Measurements from ENCODE around the gene SEC14L2.

SEC14L2 gene

DNA sequence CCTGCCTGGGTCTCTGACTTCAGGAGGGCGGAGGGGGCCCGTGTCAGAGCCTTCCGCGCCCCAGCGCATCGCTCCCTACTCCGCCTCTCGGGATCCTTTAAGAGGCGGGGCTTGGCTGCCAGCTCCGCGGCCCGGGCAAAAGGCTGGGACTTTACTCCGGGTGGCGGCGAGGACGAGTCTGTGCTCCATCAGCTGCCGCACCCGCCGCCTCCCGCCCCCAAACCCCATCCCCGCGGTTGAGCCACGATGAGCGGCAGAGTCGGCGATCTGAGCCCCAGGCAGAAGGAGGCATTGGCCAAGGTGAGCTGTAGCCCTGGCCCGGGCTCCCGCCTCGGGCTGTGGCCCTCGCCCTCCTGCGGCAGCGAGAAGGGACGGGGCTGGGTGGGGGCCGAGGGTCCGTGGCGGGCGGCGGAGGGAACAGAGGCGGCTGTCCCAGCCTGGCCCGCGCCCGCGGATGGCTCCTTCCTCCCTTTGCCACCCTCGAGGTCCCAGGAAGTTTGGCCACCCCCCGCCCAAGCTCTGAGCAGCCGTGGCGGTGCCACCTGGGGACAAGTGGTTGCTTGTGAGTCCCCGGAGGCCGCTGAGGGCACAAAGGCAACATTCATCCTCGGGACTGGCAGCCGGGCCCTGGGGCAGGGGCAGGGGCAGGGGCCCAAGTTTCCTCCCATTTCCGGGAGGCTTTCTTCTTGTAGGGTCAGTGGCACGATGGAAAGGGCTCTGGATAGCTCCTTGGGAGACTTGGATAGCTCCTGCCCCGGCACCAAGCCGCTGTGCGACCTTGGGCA lies at the start of gene SEC14L2:
TSS of gene SEC14L2 (plus strand) at position 148 of the 785 bp plus-strand sequence. CDS start at position 247, 99 bp downstream.
- no peak for FAIRE-seq

DNA sequence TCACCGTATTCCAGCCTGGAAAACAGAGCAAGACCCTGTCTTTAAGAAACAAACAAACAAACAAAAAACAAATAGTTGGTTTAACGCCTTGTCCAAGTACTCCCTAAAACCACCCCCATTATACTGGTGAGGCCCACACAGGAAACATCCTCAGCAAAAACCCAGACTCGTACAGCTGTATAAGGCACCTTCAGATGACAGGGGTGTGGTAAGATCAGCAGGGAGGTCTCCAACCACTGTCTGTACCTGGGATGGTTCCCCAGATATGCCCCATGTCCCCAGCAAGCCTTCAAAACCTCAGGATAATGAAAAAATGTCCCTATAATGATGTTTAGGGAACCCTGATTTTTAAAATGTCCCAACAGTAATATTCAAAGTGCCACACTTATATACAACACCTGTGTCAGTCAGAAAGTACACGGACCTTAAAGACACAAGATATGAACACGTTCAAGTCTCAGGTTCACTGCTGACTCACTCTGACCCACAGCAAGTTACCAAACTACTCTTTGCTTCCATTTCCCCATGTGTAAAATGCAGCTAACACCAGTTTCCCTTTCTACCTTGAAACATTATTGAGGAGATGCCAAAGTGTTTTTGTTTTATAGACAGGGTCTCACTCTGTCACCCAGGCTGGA lies 49.4 kb upstream of the SEC14L2 start:
- no peak for FAIRE-seq

DNA sequence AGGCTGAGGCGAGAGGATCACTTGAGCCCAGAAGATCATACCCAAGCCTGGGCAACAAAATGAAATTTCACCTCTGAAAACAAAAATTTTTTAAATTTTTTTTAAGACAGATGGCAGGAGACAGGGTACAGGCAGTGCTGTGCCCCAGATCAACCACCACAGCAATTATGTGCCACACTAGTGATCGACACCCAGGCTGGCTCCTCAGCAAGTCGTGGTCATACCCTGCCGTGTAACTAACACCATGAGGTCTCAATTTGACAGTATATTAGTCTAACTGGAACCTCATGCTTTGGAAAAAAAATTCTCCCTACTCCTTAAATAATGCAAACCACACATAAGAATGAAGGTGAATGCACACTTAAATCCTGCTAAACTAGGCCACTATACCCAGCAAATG lies 48.4 kb upstream of the SEC14L2 start:
- FAIRE-seq = no peak

DNA sequence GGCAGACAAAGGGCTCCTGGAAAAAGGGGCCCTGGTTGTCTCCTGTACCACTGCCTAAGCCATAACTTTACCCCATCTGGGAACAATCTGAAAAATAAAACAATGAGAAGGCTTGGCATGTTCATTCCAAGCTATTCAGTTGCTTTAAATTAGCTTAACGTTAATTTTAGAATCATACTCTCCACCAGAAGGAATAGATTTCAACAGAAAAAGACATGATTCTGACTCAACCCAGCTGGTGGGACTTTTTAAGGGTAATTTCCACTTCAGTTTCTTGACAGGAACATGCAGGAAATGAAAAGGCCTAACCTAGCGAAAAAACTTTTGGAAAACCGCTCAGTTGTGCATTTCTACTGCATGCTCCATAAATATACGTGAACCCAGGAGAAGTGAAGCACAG lies 48.0 kb upstream of the SEC14L2 start:
- no peak for FAIRE-seq

DNA sequence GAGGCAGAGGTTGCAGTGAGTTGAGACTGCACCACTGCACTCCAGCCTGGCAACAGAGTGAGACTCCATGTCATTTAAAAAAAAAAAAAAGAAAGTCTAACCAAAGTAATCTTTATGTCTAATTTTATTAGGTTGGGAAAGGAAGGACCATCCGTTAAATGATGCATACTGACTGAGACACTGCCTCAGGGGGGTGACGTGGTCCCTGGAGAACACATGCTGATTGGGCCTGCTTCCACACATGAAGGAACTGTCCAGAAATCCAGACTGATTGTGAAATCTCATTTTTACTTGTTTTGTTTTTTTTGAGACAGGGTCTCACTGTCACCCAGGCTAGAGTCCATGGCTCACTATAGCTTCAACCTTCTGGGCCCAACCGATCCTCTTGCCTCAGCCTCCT lies 45.6 kb upstream of the SEC14L2 start:
- no peak for FAIRE-seq

DNA sequence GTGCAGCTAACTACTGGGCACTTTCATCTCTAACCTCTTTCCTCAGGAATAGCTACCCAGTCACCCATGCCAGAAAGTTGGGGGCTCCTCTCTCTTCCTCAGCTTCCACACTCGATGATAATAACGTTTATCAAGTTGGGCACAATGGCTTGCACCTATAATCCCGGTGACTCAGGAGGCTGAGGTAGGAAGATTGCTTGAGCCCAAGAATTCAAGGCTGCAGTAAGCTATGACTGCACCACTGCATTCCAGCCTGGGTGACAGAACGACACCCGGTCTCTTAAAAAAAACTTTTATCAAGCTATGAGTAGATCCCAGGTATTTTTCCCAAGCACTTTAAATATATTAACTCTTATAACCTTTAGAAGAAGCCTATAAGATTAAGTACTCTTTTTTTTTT lies 42.2 kb upstream of the SEC14L2 start:
- no peak for FAIRE-seq

DNA sequence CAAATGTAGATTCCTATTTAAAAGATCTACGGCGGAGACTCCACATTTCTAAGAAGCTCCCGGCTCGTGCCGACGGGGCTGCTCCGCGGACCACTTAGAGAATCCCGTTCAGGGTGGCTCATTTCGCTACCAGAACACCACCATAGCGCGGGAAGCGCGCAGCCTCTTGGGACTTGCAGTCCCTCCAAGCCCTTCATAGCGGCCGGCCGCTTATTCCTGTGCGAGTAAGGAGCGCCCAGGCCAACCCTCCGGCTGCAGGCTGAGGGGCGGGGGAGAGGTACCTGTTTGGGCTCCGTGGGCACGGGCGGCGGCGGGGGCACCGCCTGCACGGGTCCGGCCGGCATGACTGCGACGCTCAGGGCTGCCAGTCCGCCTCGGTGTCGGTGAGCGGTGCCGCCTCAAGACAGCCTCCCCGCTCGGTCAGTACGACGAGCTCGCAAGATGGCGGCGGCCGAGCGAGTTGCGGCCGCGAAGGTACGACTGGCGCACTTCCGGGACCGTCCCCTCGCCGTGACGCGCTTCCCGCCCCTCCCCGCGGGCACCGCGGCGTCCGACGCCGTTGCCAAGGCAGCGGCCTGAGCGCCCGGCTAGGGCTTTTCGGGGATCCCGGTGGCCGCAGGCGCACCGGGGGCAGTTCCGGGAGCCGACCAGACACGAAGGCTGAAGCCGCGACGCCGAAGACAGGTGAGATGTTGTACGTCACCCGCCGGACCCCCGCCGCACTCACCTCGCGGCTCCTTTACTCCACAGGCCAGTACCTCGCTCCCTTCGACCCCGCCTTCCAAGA lies 40.2 kb upstream of the SEC14L2 start, which contains the start of the genes CCDC157 and SF3A1:
TSS of gene CCDC157 (plus strand) at position 559 of the 787 bp plus-strand sequence. CDS start 8,994 bp downstream, outside the sequence.
TSS of gene SF3A1 (minus strand) at position 446 of the 787 bp plus-strand sequence. CDS start at position 344, 102 bp downstream.
- no peak for FAIRE-seq

DNA sequence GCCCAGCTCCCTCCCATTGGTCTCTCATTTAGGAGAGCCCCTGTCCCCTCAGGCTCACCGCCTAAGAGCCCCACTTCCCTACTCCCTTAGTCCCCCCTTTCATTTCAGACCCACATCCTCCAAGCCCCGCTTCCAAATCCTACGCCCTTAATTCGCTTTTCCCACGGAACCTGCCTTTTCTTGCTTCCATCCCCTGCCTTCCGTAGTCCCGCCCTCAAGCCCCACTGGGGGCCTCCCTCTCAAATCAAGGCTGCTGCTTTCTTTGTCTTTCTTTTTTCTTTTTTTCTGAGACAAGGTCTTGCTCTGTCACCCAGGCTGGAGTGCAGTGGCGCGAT lies 39.6 kb upstream of the SEC14L2 start:
- FAIRE-seq = no peak

DNA sequence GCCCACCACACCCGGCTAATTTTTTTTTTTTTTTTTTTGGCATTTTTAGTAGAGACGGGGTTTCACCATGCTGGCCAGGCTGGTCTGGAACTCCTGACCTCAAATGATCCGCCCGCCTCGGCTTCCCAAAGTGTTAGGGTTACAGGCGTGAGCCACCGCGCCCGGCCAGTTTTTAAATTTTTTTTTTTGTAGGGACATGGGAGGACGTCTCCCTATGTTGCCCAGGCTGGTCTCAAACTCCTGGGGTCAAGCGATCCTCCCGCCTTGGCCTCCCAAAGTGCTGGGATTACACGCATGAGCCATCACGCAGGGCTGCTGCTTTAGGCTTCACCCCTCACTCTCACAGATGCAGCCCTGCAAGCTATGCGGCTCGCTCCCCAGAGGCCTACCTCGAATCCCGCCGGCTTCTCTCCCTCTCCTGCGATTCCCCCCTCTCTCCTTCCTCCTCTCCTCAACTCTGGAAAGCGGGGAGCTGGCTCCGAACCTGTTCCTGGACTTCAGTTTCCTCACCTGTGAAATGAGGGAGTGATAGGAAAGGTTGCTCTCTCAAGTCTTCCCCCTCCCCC lies 39.1 kb upstream of the SEC14L2 start:
- no peak for FAIRE-seq

DNA sequence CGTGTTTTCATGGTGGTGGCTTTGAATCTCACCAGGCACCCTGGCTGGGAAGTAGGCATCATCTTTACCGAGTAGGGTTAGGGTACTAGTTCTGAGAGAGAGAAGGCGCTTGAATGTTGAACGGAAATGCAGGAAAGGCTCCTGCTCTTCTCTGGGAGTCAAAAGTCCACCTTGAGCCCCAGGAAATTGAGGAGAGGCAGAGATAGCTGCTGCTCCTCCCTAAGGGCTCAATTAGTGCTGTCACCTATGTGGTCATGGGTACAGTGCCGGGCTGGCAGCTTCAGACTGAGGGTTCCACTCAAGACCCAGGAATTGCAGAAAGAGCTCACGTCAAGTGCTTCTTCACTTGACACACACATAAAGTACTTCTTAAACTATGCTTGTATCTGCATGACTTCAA lies 38.3 kb upstream of the SEC14L2 start:
- FAIRE-seq = no peak

DNA sequence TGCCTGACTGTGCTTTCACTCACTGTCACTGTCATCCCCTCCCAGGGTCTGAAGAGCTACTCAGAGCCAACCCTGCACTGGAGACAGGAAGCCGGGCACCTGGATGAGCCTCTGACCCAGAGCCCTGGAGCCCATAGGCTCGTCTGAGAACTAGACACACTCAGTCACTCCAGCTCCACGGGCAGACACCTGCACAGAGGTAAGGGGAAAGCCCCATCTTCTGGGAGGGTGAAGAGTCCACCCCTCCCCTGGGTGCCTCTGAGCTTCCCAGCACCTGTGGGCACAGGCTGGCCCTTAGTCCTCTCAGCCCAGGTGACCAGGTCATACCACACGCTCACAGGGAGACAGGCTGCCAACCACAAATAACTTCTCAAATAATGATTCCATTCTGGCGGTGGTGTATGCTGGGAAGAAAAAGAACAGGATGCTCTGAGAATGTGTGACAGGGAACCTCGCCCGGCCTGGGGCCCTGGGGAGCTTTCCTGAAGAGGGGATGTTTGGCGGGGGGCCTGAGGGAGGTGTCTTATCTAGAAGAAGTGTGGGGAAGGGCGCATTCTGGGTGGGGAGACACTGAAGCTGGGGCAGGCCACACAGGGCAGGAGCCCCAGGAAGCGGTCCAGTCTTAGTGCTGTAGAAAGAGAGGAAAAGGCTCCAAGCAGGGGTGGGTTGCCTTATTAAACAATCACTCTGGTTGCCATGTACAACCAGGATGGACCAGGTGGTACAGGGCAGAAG lies 34.7 kb upstream of the SEC14L2 start:
- FAIRE-seq = no peak

DNA sequence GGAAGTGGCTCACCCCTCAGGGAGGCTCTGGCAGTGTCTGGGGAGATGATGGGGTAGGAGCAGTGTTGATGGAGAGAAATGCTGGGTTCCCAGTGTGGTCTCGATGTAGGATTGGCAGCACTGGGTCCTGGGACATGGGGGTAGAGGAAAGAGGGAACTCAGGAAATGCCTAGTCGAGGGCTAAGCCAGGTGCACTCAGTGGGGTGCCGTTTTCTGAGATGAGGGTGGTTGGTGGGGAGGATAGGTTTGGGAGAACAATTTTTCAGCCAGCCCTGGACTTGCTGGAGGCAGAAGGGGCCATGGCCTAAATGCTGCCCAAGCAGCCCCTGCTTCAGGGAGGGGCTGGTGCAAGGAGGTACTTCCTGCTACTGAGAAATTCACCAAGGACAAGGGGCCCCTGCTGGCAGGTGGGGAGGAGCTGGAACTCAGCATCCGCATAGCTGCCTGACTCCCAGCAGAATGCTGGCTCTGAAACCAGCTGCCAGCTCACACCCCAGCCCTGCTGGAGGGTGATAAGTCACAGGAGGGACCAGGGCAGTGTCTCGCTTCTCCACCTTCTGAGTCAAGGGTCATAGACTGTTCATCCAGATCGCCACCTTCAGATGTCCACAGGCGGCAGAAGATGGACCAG lies 34.1 kb upstream of the SEC14L2 start:
- no peak for FAIRE-seq

DNA sequence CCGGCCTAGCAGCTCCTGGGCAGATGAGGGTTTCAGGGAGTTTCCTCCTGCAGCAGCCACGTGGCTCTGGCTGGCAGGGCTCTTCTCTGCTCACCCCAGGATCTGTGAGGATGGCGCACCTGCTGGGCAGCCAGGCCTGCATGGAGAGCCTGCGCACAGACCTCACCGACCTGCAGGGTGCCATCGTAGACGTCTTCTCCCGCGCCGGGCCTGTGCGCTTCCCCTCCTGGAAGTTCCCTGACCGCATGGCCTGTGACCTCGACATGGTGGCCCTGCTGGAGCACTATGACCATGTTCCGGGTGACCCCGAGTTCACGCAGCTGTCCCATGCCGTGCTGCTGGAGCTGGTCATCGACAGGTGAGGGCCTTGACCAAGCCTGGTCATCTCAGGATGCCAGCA lies 30.9 kb upstream of the SEC14L2 start:
- no peak for FAIRE-seq

DNA sequence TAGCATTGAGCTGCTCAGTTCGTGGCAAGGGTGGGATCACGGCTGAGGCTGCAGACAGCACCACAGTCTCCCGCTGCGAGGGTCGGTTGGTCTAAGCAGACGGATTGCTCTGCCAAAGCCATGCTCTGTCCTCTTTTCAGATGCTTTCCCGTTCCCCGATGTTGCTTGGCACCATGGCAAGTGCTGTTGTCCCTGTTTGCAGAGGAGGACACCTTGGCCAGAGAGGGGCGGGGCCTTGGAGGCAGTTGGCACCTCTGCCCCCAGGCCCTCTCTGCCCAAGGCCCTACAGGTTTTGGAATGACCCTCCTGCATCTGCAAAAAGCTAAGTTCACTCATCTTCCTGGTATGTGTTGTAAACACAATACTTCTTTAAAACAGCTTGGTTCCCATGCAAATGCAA lies 28.4 kb upstream of the SEC14L2 start:
- no peak for FAIRE-seq

DNA sequence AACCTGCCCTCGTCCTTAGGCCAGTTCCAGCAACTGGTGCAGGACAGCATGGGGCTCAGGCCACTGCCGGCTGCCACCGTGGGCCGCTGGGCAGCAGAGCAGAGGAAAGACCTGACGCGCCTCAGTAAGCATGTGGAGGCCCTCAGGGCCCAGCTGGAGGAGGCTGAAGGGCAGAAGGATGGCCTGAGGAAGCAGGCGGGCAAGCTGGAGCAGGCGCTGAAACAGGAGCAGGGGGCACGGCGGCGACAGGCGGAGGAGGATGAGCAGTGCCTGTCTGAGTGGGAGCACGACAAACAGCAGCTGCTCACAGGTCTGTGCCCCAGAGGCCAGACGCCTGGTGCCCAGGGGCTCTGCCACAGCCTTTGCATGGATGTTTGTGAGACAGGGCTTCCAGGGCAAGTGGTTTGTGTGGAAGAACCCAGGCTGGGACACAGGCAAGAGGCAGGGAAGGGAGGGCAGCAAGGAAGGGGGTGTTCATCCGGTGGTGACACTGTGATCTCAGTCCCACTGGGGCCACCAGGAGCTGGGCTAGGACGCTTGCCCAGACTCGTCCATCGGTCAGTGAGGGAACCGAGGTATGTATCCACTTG lies 26.1 kb upstream of the SEC14L2 start:
- no peak for FAIRE-seq

DNA sequence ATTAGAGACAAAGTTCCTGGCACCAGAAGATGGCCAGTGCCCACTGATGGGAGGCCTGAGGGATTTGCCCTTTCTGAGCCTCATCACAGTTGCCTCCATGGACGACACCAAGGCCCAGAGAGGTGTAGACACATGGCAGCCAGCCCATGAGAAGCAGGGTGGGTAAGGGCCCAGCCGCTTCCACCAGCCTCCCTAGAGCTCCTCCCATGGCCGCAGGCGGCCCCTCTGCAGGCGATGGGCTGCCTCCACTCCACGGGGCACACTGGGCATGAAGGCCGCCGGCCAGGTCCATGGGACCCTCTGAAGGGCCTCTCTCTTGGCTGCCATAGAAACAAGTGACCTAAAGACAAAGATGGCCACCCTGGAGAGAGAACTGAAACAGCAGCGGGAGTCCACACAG lies 25.5 kb upstream of the SEC14L2 start:
- no peak for FAIRE-seq

DNA sequence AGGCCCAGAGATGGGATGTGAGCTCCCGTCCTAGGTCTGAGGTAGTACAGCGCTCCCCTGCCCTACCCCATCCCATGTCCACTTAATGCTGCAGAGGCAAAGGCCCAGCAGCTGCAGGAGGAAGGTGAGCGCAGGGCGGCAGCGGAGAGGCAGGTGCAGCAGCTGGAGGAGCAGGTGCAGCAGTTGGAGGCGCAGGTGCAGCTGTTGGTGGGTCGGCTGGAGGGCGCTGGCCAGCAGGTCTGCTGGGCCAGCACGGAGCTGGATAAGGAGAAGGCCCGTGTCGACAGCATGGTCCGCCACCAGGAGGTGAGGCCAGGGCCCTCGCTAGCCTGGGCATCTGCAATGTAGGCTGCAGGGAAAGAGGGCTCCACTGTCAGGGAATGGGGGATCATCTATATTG lies 24.8 kb upstream of the SEC14L2 start:
- FAIRE-seq = no peak

DNA sequence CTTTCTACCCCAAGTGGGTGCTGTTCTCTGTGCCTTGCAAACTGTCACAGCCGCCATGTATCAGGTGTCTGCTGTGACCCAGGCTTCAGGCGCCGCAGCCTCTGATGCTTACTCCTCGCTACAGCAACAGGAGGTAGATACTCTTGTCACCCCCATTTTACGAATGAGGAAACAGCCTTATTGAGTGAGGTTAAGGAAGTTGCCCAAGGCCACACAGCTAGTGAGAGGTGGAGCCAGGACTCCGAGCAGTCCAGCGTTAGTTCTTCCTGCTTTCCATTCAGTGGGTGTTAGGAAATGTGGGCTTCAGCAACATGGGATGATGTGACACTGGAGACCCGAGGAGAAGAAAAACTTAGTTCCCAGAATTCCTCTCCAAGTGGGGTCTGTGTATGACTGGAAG lies 23.9 kb upstream of the SEC14L2 start:
- no peak for FAIRE-seq

DNA sequence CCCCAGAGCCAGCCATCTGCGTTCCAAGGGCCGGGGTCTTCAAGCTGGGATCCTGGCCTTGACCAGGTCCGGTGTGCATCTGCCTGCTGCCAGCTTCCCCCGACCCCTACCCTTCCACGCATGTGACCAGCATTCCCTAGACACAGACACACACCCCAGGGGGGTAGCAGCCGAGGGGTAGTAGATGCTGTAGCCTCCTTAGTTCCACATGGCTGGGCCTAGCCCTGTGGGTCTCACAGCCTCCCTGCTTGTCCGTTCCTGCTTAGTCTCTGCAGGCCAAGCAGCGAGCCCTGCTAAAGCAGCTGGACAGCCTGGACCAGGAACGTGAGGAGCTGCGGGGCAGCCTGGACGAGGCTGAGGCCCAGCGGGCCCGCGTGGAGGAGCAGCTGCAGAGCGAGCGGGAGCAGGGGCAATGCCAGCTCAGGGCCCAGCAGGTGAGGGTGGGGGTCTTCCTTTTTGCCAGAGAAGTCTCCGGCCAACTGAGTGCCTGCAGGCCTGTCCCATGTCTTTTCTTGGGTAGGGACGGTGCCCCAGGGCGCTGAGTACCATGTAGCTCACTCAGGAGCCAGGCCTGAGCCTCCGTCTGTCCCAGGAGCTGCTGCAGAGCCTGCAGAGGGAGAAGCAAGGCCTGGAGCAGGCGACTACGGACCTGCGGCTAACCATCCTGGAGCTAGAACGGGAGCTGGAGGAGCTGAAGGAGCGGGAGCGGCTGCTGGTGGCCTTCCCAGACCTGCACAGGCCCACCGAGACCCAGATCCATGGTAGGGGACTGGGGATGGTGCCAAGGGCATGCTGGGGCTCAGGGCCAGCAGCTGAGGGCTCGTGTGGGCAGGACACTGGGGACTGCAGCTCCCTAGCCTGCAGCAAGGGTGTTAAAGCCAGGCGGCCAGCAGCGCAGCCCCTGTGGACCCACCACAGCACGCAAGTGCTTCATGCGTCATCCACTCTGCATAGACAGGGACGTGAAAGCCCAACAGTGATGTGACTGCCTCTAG lies 23.2 kb upstream of the SEC14L2 start:
- FAIRE-seq = no peak

DNA sequence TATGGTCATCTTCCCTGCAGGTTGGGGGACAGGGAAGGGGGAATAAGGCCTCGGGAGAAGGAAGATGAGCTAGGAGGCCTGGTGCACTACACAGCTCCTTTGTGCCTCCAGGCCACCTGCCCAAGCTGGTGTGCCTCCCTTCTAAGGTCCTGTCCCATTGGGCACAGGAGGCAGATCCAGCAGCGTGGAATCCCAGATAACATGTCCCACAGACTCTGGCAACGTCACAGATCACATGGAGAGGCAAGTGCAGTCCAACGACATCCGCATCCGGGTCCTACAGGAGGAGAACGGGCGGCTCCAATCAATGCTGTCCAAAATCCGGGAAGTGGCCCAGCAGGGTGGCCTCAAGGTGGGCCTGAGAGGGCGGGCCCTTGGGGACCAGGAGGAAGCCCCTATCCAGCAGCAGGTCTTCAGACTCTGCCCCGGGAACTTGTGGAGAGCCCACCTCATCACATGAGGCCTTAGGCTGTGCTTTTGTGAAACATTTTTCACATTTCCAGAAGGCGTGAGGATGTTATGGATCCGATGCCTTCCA lies 21.4 kb upstream of the SEC14L2 start:
- FAIRE-seq = no peak
